GM21737 (cell line): ENCODE results near the gene GJD2.

Experiments
- ATAC-seq: cut with Tn5 transposase; IDR thresholded peaks from one replicate; pipeline ENCODE4 v1.9.1; 2021; ENCODE audit warnings: mild to moderate bottlenecking, moderate library complexity; ENCODE audit not compliant: unreplicated experiment

Gene GJD2

DNA sequence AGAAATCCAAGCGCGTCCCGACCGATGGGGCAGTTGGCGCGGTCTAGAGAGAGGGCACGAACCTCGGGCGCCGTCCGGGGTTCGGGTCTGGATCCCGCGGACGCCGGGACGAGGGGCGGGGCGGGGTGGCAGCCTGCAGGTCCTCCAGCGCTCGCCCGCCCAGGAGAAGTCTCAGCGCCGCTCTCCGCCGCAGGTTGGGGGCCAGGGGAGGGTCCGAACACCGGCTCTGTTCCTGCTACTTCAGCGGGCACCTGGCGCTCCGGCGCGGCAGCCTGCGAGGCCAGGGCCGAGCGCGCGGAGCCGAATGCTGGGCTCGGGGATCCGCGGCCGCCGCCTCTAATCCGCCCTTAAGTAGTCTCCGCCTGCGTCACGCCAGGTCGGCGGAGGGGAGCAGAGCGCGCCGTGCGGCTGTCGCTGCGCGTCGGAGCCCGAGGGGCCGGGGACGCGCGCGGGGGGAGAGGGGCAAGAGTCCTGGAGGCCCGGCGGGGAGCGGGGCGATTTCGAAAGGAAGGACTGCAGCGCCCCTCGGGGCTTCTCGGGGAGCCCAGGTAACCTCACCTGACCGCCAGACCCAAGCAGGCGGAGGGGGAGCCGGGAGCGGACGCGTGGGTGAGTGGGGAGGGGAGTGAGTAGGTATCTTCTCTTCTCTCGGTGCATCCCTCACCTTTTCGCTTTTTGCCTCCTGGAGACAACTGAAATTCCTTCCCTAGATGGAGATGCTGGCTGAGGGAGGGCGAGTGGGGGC lies at the start of gene GJD2:
TSS of gene GJD2 (minus strand) at position 325 of the 745 bp plus-strand sequence. CDS start 510 bp downstream, outside the sequence.
- ATAC-seq, result no peak

DNA sequence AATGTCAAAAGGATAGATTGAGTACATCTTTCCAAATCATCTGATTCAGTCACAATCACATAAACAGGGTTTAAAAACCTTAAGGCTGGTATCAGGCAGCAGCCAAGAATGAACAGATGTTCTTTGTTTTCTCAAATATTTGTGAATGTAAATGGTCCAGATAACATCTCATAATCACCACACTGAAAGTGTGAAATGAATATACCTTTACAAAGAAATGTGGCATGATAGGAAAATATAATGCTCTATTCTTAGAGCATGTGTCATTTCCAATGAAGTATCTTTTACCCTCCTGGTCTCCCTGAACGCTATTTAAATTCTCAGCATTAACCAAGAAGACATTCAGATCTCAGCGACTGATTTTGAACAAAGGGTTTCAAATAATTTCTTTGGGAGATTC lies 49.3 kb upstream of the GJD2 start:
- ATAC-seq, result no peak

DNA sequence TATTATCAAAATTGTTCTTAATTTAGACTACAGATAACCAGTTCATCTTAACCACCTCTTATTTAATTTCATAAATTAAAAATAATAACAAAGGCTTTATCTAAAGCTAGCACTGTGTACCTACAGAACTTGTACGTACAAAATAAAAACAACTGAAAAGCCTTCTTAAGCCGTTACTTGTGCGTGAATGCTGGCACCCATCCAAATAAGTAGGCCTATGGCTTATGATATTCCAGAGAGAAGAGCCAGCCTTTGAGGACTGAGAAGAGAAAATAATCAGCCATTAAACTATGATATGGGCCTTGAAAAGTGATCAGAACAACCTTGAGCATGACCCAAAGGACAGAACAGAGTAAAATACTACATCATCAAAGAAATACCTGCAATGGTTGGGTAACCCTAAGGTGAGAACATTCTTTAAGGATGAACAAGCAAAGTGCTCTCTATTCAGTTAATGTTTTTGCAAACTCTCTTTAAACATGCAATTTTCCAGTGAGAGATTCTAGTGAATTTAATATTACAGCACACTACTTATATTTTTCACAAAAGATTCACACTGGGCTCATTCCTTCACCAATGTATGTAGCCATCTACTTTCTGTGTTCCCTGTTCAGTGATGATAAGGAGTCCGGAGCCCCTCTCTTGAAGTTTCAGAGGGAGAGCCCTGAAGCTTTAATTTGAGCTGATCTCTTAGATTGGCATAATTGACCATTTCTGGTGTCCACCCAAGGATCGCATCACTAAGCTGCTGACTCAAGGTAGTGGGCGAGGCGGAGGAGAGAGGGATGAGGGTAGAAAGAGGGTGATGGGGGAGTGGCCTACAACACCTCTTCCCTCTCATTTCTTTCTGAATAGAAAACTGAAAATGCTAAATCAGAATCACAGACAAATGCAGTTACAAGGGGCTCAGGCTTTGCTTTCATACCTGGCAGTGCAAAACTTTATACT lies 48.3 kb upstream of the GJD2 start:
- ATAC-seq, result no peak

DNA sequence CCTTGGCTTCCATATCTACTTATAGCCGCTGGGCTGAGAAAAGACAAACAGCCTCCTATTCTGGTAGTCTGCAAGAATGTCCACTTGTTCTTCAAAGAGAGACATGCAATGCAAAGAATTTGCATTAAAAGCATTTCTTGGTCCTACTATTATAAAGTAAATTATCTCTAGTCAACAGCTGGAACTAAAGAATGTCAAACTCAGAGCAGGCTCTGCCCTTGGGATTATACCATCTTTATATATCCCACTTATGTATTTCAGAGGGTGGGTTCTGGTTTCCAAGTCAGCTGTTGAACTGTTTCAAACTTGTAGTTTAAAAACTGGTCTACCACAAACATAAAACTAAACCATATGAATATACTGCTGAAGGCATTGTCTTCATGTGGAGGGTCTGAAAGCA lies 47.6 kb upstream of the GJD2 start:
- ATAC-seq, result no peak

DNA sequence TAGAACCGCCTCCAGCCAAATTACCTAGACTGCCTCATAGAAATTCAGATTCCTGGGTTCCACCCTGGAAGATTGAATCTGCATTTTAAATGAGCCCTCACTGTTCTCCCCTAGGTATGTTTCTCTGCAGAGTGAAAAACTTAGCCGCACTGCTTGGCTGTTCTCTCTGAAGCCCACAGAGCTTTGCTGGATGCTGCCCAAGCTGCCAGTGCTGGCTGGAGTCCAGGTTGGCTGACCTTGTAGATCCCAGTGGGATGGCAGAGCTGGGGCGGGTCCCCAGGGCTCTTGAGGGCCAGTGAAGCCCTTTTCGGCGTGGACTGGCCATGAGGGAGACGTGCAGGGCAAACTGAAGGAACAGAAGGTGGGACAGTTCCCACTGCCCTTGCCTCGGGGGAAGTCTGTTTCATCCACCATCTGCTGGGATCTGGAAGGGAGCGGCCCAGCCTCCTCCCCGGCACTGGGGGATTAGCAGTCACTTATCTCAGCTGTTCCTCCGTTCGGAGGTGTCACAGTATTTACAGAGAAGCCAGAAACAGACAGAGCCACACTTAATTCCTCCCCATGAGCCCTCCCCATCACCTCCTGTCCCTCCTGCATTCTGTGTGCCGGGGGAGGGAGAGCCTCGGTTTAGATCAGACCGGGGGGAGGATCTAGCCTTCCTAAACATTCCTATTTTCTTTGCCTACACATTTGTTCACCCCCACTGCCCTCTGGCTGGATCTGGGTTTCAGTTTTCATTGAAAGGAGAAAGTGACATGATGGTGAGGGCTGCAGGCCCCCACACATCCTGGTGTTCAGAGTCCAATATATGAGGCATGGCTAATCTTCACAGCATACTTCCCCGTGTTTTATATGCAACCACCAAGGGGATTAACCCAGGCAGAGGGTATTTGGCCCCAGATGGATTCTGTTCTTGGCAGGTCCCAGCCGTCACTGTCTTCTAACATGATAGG lies 44.6 kb upstream of the GJD2 start:
- no peak for ATAC-seq

DNA sequence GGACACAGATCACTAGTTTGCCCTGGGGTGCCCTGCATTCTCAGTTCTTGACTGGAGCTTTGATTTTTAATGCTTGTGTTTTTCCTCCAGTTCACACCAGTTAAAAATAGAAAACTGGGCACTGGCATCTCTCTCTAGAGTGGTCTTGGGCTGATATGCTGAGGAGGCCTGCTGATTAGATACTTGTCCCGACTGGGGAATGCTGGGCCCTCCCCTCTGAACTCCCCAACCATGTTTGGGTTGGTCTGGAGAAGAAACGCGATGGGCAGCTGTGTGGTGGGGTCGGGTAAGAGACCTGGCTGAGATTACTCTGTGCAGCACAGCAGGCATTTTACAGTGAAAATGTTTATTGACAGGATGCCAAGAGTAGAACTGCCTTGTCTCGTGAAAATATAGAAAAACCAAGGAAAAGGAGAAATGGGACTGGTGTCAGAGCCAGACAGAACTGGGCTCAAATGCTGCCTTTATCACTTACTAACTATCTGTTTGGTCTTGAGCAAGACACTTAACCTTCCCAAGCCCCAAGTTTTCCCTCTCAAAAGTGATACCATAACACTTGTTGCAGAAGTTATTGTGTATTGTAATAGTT lies 42.1 kb upstream of the GJD2 start:
- ATAC-seq, result no peak

DNA sequence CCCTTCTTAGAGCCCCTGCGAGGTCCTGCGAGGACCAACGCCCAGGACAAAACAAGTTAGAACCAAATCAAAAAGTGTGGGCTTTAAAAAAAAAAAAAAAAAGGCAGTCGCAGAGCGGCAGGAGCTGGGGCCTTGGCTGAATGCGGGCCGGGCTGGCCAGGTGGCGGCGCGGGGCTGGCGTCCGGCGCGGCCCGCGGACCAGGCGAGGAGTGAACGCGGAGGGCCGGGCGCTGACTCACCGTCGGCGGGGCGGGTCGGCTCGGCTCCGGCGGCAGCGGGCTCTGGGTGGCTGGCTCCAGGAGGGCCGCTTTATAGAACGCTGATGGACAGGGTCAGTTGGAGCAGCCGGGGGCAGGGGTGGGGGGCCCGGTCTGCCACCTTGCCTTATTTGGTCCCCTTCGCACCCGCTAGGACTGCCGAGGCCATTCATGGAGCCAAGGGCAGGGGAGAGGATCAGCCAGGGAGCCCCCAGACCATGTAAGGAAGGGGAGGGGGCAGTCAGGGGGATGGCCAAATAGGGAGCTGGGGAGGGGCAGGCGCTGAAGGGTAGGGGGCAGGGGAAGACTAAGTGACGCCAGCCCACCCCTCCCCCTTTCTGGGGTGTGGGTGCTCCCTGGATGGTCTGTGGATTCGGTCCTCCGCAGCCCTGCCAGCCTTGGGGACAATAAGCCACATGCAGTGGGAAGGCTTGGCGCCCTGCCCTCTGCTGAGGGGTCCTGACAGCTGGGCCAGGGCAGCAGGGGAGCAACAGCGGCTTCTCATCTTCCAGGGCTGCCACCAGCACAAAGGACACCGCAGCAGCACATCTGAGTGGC lies 40.7 kb upstream of the GJD2 start, which contains the start of gene ACTC1:
TSS of gene ACTC1 (minus strand) at position 283 of the 815 bp plus-strand sequence. CDS start 741 bp downstream, outside the sequence.
- ATAC-seq, result no peak

DNA sequence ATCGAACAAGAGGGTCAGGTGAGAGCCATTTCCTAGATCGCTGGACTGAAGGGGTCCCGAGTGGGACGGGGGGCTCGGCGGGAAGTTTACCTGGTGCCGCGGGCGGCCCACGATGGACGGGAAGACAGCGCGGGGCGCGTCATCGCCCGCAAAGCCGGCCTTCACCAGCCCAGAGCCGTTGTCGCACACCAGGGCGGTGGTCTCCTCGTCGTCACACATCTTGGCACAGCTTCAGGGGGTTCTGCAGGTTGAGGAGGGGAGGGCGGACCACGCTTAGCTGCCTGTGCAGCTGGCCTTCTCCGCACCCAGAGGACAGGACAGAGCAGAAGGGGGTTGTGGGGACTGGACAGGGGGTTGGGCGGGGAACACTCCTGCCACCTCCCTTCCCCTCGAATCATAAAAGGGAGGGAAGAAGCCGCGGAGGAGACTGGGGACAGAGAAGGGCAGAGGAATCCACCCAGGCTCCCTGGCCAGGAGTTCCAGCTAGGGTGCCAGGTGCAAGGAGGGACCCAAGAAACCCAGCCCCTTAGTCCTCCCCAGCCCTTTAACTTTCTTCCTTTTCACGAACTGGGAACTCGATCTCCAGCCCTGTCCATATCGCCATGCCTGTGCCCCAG lies 39.9 kb upstream of the GJD2 start:
- ATAC-seq, result no peak

DNA sequence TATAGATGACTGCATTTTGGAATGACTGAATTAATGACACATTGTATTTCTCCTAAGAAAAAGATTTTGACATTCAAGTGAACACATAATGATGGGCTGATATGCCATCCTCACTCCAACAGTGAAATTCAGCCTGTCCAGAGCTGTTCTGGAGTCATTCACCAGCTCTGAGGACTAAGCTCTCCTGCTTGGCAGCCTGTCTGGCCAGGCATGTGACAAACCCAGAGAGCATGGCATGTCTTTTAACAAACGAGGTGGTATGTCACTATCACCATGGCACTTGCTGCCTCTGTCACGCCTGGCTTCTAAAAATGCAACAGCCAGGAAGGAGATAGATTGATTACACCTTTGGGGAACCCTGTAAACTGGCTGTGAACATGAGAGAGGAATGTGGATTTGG lies 39.1 kb upstream of the GJD2 start:
- ATAC-seq, result no peak

DNA sequence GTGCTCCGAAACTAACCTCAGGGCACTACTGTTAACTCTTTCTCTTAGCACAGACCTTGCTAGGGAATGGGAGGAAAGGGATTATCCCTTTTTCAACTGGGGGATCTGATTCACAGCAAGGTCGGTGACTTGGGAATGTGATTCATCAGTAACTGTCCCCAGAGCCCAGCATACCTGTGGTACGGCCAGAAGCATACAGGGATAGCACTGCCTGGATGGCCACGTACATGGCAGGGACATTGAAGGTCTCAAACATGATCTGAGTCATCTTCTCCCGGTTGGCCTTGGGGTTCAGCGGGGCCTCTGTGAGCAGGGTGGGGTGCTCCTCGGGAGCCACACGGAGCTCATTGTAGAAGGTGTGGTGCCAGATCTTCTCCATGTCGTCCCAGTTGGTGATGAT lies 38.3 kb upstream of the GJD2 start:
- ATAC-seq, result no peak

DNA sequence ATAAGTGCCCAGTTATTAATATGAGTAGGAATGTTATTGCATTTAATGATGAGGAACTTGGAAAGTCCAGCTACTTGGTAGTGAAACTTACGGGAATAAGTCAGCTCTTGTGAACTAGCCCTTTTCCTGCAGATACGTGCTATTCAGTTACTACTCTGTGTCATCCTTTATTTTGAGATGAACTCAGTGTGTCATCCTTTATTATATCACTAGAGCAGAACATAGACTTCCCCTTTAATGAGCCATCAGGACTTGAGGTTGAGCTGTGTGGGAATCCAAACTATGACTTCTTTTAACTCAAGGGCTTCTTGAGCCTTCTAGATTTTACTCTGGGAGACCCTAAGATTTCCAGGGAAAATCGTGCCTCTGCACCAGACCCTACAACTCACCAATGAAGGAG lies 36.9 kb upstream of the GJD2 start:
- no peak for ATAC-seq

DNA sequence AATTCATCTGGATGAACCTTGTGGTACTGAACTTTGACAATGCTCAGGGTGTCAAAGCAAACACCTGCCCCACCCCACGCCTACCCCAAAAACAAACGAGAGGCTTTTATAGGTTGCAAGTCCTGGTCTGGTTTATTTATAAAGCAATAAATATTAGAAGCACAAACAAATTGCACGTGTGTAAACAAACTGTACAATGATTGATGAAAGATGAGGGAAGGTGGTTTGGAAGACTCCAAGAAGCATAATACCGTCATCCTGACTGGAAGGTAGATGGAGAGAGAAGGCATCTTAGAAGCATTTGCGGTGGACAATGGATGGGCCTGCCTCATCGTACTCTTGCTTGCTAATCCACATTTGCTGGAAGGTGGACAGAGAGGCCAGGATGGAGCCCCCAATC lies 35.3 kb upstream of the GJD2 start:
- no peak for ATAC-seq

DNA sequence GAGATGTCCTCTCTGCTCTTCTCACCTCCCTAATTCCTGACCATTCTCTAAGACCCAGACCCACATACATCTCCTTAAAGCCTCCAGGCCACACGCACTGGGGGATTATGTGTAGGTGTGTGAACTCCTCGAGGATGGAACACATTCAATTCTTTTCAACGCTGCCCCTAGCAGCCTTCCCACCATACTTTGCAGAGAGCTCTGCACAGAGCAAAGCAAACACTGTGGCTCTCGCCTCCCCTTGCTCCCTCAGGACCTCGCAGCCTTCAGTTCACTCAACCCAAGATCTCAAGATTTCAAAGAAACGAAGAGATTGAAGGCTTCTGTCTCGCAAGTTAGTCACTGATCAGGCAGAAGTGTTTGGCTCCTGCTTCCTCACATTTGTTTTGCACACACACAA lies 34.5 kb upstream of the GJD2 start:
- no peak for ATAC-seq

DNA sequence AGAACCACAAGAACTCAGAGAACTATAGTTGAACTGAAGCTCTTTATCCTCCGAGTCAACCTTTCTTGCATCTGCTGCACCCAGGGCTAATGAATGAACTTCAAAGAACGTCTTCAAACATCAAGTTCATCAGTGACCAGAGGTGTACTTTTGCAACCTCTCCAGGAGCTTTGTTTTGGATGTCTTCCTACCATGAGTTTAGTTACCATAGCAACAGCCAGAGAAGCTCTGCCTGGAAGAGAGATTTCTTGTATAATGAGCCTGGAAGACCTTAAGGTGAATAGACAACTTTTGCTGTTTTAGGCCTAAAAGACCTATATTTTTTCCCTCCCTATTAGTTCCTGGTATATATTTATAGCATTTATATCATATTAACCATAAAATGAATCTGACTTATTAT lies 31.4 kb upstream of the GJD2 start:
- no peak for ATAC-seq

DNA sequence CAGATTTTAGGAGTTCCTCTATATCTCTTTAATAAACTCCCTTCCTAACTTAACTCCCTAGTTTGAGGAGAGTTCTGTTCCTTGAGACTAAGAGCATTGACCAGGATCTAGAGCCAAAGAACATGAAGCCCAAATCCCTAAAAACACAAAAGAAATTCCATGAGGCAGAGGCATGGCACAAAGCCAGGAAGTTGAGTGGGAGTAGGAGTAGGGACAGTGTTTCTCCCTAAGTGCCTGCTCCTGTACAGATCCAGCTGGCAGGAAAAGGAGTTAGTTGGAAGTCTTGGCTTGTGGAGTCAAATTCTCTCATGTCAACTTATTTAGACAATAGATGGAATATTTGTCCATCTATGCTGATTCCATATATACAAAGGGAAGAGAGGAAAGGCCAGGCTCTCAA lies 29.2 kb upstream of the GJD2 start:
- ATAC-seq, result no peak

DNA sequence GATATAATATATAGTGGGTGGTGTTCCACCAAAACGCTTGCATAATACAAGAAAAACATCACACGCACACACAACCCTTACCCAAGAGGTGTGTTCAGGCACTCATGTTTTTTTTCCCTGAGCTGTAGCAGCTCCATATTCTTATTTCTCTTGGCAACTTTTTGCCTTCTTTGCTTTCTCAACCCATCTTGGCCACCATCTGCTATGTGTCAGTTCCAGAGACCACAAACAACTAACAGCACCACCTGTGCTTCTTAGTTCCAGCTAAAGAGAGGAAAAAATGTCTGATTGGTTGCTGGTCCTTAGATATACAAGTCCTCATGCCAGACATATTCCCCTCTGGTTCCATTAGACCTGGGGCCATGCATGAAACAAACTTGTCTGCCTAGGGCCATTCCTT lies 28.6 kb upstream of the GJD2 start:
- no peak for ATAC-seq

DNA sequence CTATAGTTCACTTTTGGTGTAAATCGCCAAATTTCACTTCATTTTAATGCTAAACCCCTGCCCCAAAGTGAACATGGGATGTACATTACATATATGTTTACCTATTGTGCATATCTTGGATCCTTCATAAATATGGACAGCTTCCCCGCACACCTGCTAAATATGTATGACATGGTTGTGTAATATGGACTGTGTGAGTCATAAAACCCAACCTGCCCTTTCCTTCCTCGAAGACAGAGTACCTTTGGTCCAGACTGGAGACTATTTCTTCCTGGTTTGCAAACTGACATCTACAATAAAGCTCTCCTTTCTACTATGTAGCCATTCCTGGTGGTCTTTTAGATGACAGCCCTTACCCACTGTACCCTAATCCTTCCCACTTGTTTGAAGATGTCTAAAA lies 28.1 kb upstream of the GJD2 start:
- no peak for ATAC-seq

DNA sequence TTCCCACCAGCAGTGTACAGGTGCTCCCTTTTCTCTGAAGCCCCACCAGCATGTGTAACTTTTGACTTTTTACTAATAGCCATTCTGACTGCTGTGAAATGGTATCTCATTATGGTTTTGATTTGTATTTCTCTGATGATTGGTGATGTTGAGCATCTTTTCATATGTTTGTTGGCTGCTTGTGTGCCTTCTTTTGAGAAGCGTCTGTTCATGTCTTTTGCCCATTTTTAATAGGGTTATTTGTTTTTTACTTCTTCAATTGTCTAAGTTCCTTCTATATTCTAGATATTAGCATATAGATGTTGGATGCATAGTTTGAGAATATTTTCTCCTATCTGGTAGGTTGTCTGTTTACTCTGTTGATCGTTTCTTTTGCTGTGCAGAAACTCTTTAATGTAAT lies 25.9 kb upstream of the GJD2 start:
- no peak for ATAC-seq

DNA sequence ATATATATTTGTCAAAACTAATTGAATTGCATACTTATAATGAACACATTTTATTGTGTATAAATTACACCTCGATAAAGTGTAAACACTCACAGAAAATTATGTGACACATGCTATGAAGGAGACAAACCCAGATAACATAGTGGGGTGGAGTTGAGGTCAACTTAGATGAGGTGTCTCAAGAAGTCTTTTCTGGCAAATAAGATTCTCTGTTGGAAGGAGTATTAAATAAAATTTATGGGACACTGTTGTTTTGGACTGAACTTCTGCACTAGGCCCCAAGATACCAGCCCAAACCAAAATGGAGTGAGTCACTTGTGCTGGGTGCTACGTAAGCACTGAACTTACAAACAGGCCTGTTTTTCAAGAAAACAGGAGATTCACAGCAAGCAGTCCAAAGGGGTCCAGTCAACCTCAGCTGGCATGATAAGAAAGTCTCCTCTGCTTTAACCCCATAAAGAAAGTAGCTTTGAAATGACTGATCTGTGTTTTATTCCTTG lies 21.9 kb upstream of the GJD2 start:
- ATAC-seq, result no peak
